ENCODE results near the gene GPD1L.

The GPD1L gene

GRCh38 chr3:32078085-32078634 lies 28.3 kb upstream of the GPD1L start:
- TF ChIP-seq, protein P1, sequence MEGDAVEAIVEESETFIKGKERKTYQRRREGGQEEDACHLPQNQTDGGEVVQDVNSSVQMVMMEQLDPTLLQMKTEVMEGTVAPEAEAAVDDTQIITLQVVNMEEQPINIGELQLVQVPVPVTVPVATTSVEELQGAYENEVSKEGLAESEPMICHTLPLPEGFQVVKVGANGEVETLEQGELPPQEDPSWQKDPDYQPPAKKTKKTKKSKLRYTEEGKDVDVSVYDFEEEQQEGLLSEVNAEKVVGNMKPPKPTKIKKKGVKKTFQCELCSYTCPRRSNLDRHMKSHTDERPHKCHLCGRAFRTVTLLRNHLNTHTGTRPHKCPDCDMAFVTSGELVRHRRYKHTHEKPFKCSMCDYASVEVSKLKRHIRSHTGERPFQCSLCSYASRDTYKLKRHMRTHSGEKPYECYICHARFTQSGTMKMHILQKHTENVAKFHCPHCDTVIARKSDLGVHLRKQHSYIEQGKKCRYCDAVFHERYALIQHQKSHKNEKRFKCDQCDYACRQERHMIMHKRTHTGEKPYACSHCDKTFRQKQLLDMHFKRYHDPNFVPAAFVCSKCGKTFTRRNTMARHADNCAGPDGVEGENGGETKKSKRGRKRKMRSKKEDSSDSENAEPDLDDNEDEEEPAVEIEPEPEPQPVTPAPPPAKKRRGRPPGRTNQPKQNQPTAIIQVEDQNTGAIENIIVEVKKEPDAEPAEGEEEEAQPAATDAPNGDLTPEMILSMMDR (IDR thresholded peaks at IDR 0.05; ENCODE audit: extremely low read depth, insufficient read depth, missing control alignments): no peak
- DNase-seq (ENCODE audit: low spot score): no peak
- in situ Hi-C loops (cut with MboI; ENCODE audit: low pct_unique_long_range_greater_than_20kb, low sequenced_read_pairs, unreplicated experiment): no loop called here

GRCh38 chr3:32078864-32079263 lies 27.6 kb upstream of the GPD1L start:
- DNase-seq (ENCODE audit: low spot score): no peak
- in situ Hi-C loops (cut with MboI; ENCODE audit: low pct_unique_long_range_greater_than_20kb, low sequenced_read_pairs, unreplicated experiment): no loop called here
- TF ChIP-seq, protein P1 (IDR thresholded peaks at IDR 0.05; ENCODE audit: extremely low read depth, insufficient read depth, missing control alignments): no peak

GRCh38 chr3:32082721-32083120 lies 23.7 kb upstream of the GPD1L start:
- TF ChIP-seq, protein P1 (IDR thresholded peaks at IDR 0.05; ENCODE audit: extremely low read depth, insufficient read depth, missing control alignments): no peak
- no peak for DNase-seq (ENCODE audit: low spot score)
- in situ Hi-C loops (cut with MboI; ENCODE audit: low pct_unique_long_range_greater_than_20kb, low sequenced_read_pairs, unreplicated experiment): no loop called here

DNA sequence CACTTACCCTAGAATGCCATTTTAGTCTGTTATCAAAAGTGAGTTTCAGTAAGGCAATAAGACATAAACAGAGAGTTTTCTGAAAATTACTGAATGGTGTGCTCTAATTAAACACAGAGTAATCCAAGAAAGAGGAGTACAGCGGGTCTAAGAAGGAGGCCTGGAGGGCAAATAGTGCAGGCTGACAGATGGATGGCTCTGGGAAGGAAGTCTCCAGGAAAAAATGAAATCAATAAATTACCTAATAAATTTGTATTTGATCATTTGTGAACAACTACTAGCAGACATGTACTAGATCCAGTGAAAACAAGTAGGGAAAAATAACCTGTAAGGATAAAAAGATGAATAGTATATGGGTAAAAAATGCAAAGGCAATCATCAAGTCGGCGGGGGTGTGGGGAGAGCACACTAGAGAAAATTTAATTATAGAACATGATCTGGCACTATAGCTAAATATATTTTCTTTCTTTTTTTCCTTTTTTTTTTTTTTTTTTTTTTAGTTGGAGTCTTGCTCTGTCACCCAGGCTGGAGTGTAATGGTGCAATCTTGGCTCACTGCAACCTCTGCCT lies 22.6 kb upstream of the GPD1L start:
- in situ Hi-C loops (cut with MboI; ENCODE audit: low pct_unique_long_range_greater_than_20kb, low sequenced_read_pairs, unreplicated experiment): no loop called here
- no peak for DNase-seq (ENCODE audit: low spot score)
- TF ChIP-seq, protein P1 (IDR thresholded peaks at IDR 0.05; ENCODE audit: extremely low read depth, insufficient read depth, missing control alignments): no peak

GRCh38 chr3:32084870-32085269 lies 21.6 kb upstream of the GPD1L start:
- DNase-seq (ENCODE audit: low spot score): no peak
- in situ Hi-C loops (cut with MboI; ENCODE audit: low pct_unique_long_range_greater_than_20kb, low sequenced_read_pairs, unreplicated experiment): no loop called here
- TF ChIP-seq, protein P1 (IDR thresholded peaks at IDR 0.05; ENCODE audit: extremely low read depth, insufficient read depth, missing control alignments): no peak

GRCh38 chr3:32086464-32086863 lies 20.0 kb upstream of the GPD1L start:
- in situ Hi-C loops (cut with MboI; ENCODE audit: low pct_unique_long_range_greater_than_20kb, low sequenced_read_pairs, unreplicated experiment): no loop called here
- TF ChIP-seq, protein P1 (IDR thresholded peaks at IDR 0.05; ENCODE audit: extremely low read depth, insufficient read depth, missing control alignments): no peak
- no peak for DNase-seq (ENCODE audit: low spot score)

Measured in GM13977 (cell line).